Measurements from ENCODE around the gene SRP9.

The SRP9 gene

DNA sequence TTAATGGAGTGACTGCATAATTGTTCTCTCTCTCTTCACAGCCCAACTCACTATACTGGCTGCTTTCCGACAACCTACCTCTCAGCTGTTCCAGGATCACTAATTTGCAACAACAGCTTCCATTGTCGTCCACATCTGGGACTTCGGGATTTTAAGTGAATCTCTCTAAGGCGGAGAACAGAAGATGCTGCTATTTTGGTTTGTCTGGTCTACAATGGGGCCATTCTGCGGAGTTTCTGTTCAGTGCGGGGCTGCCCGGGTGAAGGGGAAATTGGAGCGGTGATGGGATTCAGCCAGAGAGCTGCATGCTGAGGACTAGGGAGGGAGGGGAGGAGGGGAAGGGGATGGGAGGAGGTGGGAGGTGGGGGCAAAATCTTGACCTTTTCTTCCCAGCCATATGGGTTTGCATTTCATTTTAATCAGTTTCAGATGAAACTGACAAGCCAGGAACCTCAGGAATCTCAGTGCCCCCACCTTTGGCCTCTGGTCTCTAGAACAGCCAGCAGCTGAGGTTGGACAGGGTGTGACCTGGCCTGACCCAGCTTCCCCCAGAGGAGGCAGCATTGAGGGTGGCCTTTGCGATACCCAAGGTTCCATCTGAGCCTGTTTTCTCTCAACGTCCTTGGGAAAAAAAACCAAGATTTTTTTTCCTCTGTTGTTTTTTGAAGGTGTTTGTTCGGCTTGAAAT, 6.9 kb upstream of the SRP9 start:
- Histone ChIP-seq H3K4me2 (ENCODE audit: low read length) (no peak overlapping the region), H3K36me3 (ENCODE audit: control insufficient read depth, low read length) (no peaks in the 10 kb centered on the region), H3K4me1 (ENCODE audit: control insufficient read depth, low read length) (peaks cover 6% of the 10 kb centered on the region), H3K9me3 (ENCODE audit: control insufficient read depth, insufficient read depth, low read length) (no peaks in the 10 kb centered on the region), H3K79me2 (ENCODE audit: control insufficient read depth, low read length) (no peaks in the 10 kb centered on the region), H3K27ac (ENCODE audit: low read depth, low read length) (no peak overlapping the region), H4K20me1 (ENCODE audit: control insufficient read depth, insufficient read depth, low read depth, low read length) (no peaks in the 10 kb centered on the region), H3K9me2 (replicated peaks; ENCODE audit: control insufficient read depth, low read length) (no peaks in the 10 kb centered on the region), H3F3A (ENCODE audit: control insufficient read depth, insufficient read depth) (no peaks in the 10 kb centered on the region), H3K27me3 (ENCODE audit: control insufficient read depth, low read length) (peaks cover 4% of the 10 kb centered on the region; the same call in 1 of the 2 replicates), H3K4me3 (ENCODE audit: low read length) (no peak overlapping the region)
- TF ChIP-seq, protein P1, sequence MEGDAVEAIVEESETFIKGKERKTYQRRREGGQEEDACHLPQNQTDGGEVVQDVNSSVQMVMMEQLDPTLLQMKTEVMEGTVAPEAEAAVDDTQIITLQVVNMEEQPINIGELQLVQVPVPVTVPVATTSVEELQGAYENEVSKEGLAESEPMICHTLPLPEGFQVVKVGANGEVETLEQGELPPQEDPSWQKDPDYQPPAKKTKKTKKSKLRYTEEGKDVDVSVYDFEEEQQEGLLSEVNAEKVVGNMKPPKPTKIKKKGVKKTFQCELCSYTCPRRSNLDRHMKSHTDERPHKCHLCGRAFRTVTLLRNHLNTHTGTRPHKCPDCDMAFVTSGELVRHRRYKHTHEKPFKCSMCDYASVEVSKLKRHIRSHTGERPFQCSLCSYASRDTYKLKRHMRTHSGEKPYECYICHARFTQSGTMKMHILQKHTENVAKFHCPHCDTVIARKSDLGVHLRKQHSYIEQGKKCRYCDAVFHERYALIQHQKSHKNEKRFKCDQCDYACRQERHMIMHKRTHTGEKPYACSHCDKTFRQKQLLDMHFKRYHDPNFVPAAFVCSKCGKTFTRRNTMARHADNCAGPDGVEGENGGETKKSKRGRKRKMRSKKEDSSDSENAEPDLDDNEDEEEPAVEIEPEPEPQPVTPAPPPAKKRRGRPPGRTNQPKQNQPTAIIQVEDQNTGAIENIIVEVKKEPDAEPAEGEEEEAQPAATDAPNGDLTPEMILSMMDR (IDR thresholded peaks at IDR 0.05; ENCODE audit: low read depth, low read length, poor library complexity, severe bottlenecking), result no peak
- TF ChIP-seq EZH2phosphoT487 (IDR thresholded peaks at IDR 0.05; ENCODE audit: borderline replicate concordance, low read length), result no peak

- Histone ChIP-seq H4K20me1 (ENCODE audit: control insufficient read depth, insufficient read depth, low read depth, low read length) (no peaks in the 10 kb centered on the region), H3K4me2 (ENCODE audit: low read length) (no peak overlapping the region), H3K27me3 (ENCODE audit: control insufficient read depth, low read length) (peaks cover 3% of the 10 kb centered on the region; the same call in 1 of the 2 replicates), H3K9me3 (ENCODE audit: control insufficient read depth, insufficient read depth, low read length) (no peaks in the 10 kb centered on the region), H3K79me2 (ENCODE audit: control insufficient read depth, low read length) (peaks cover 3% of the 10 kb centered on the region; the same call in 1 of the 2 replicates), H3K36me3 (ENCODE audit: control insufficient read depth, low read length) (no peaks in the 10 kb centered on the region), H3K9me2 (replicated peaks; ENCODE audit: control insufficient read depth, low read length) (no peaks in the 10 kb centered on the region), H3K4me3 (ENCODE audit: low read length) (no peak overlapping the region), H3K27ac (ENCODE audit: low read depth, low read length) (no peak overlapping the region), H3K4me1 (ENCODE audit: control insufficient read depth, low read length) (peaks cover 17% of the 10 kb centered on the region), H3F3A (ENCODE audit: control insufficient read depth, insufficient read depth) (no peaks in the 10 kb centered on the region)
- TF ChIP-seq, protein P1 (IDR thresholded peaks at IDR 0.05; ENCODE audit: low read depth, low read length, poor library complexity, severe bottlenecking), result no peak
- no peak for TF ChIP-seq EZH2phosphoT487 (IDR thresholded peaks at IDR 0.05; ENCODE audit: borderline replicate concordance, low read length)
Measured at GRCh38 chr1:225771661-225772322, 5.8 kb upstream of the SRP9 start.

GRCh38 chr1:225772323-225772768, 5.3 kb upstream of the SRP9 start:
- H3K4me2 ChIP-seq (ENCODE audit: low read length), result no peak overlapping the region

More at GRCh38 chr1:225772323-225772768, 5.3 kb upstream of the SRP9 start:
- TF ChIP-seq, protein P1 (IDR thresholded peaks at IDR 0.05; ENCODE audit: low read depth, low read length, poor library complexity, severe bottlenecking), result peak; percentile 67
- no peak for TF ChIP-seq EZH2phosphoT487 (IDR thresholded peaks at IDR 0.05; ENCODE audit: borderline replicate concordance, low read length)
- no peak overlapping the region for H3K27ac ChIP-seq (ENCODE audit: low read depth, low read length)
- no peak overlapping the region for H3K4me3 ChIP-seq (ENCODE audit: low read length)
- no peaks in the 10 kb centered on the region for H3K27me3 ChIP-seq (ENCODE audit: control insufficient read depth, low read length)
- peaks cover 23% of the 10 kb centered on the region for H3K4me1 ChIP-seq (ENCODE audit: control insufficient read depth, low read length)
- H3F3A ChIP-seq (ENCODE audit: control insufficient read depth, insufficient read depth), result no peaks in the 10 kb centered on the region
- peaks cover 4% of the 10 kb centered on the region; the same call in 1 of the 2 replicates for H3K79me2 ChIP-seq (ENCODE audit: control insufficient read depth, low read length)
- no peaks in the 10 kb centered on the region for H4K20me1 ChIP-seq (ENCODE audit: control insufficient read depth, insufficient read depth, low read depth, low read length)
- no peaks in the 10 kb centered on the region for H3K9me2 ChIP-seq (replicated peaks; ENCODE audit: control insufficient read depth, low read length)
- H3K36me3 ChIP-seq (ENCODE audit: control insufficient read depth, low read length), result no peaks in the 10 kb centered on the region
- H3K9me3 ChIP-seq (ENCODE audit: control insufficient read depth, insufficient read depth, low read length), result no peaks in the 10 kb centered on the region
